GM18502 (cell line): ENCODE results near the gene TOMM40.
"Not testable (repeated sequence)": the region's sequence is repeated elsewhere in the genome, so short reads cannot be mapped to it uniquely, and the experiment has no call there.

Source experiments
- ATAC-seq: cut with Tn5 transposase; IDR thresholded peaks from one replicate; pipeline ENCODE4 v1.9.1; 2021; ENCODE audit warnings: mild to moderate bottlenecking; ENCODE audit not compliant: unreplicated experiment, poor library complexity

TOMM40 gene

DNA sequence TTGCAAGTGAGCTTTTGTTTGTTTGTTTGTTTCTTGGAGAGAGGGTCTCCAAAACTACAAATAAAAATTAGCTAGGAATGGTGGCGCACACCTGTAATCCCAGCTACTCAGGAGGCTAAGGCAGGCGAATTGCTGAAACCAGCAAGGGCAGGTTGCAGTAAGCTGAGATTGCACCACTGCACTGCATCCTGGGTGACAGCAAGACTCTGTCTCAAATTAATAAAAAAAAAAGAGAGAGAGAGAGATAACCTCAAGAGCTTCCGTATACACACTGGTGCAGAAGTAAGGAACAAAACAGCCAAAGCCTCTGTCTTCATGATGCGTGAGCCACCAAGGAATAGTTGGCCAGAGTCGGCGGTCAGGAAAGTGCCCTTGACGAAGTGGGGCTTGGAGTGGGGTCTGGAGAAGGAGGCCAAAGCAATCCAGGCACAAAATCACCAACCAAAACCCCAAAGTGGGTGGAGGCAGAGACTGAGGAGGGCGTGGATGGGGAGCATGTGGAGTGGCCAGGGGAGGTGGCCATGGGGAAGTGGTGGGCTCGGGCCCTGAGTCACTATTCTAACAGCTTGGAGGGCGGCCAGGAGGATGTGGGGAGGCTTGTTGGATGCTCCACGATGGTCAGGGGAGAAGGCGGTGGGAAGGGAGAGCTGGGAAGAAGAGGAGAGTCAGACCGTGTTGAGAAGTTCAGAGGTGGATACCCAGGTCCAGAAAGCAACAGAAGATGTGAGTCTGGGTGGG lies 21.2 kb upstream of the TOMM40 start:
- no peak for ATAC-seq

GRCh38 chr19:44871809-44872208 lies 19.2 kb upstream of the TOMM40 start:
- ATAC-seq = no peak

DNA sequence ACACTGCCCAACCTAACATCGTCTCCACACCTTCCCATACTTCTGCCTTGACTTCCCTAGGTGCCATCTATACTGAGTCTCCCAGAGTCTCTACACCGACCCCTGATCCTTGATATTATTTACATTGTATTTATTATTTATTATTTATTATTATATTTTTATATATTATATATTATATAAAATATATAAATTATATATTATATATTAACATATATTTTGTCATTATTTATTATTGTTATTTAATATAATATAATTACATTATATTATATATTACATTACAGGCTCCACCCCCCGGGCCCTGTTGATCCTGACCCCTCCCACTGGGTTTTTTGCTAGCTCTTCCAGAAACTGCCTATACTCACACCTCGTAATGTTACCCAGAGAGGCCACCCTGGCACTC lies 18.4 kb upstream of the TOMM40 start:
- no peak for ATAC-seq

DNA sequence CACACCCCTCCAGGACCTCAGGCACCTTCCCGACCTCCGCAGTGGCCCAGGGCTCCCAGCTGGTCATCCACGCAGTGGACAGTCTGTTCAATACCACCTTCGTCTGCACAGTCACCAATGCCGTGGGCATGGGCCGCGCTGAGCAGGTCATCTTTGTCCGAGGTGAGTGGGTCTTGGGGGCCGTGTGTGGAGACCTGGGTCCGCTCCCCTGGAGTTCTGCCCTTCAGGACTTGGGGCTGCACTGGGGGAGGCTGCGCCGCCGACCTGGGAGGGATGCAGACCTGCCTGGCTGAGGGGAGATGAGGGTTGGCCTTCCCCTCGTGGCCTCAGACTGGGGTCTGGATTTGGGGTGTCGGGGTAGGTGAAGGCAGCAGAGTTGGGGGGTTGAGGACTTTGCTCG lies 16.7 kb upstream of the TOMM40 start:
- ATAC-seq = no peak

GRCh38 chr19:44875666-44876451 lies 15.2 kb upstream of the TOMM40 start:
- ATAC-seq = no peak

GRCh38 chr19:44876930-44877535 lies 14.0 kb upstream of the TOMM40 start:
- no peak for ATAC-seq

GRCh38 chr19:44878120-44878865 lies 12.8 kb upstream of the TOMM40 start:
- ATAC-seq = no peak

DNA sequence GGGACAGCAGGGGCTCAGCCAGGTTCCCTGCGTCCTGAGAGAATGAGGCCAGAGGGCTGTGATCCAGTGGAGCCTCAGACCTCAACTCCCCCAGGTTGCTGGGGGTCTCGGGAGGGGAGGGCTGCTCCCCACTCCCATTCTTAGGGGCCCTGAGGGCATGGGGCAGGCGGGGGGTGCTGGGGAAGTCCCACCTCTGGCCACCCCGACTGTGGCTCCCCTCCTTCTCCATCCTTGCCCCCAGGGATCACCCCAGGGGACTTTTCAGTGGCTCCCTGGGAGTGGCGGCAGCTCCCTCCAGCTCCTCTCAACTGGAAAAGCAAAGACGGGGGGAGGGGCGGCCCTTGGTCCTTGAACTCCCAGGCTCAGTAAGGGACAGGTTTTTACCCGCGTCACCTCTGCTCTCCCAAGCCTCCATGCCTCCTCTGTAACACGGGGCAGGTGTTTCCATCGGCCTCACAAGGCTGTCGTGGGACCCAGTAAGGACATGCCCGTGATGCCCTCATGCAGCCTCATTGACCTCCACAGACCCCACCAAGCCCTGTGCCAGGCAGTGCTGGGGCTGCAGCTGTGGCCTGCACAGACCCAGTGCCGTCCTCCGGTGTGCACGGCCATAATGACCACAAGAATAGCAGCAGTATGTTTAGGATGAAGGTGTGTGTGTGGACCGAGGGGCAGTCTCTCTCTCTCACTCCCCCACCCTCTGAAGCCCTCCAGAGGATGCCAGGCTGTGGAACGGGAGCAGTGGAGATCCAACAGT lies 11.6 kb upstream of the TOMM40 start:
- ATAC-seq = no peak

DNA sequence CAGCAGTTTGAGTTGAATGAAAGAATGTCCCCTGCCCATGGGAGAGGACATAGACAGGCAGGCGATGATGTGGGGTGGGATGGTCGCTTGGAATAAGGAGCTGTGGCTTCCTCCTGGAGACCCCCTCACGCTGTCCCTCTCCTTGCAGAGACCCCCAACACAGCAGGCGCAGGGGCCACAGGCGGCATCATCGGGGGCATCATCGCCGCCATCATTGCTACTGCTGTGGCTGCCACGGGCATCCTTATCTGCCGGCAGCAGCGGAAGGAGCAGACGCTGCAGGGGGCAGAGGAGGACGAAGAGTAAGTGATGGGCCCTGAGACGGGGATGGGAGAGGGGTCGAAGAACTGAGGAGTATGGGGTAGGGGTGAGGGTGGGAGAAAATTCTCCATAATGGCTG lies 9.0 kb upstream of the TOMM40 start:
- ATAC-seq = no peak

GRCh38 chr19:44882619-44883397 lies 8.2 kb upstream of the TOMM40 start:
- not testable (repeated sequence) for ATAC-seq

DNA sequence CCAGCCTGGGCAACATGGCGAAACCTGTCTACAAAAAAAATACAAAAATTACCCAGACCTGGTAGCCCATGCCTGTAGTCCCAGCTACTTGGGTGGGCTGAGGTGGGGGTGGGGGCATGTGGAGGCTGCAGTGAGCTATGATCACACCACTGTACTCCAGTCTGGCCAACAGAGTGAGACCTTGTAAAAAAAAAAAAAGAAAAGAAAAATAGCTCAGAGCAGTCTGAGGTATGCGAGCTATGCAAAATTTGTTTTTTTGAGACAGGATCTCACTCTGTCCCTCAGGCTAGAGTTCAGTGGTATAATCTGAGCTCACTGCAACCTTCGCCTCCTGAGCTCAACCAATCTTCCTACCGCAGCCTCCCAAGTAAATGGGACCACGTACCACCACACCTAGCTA lies 7.1 kb upstream of the TOMM40 start:
- no peak for ATAC-seq

DNA sequence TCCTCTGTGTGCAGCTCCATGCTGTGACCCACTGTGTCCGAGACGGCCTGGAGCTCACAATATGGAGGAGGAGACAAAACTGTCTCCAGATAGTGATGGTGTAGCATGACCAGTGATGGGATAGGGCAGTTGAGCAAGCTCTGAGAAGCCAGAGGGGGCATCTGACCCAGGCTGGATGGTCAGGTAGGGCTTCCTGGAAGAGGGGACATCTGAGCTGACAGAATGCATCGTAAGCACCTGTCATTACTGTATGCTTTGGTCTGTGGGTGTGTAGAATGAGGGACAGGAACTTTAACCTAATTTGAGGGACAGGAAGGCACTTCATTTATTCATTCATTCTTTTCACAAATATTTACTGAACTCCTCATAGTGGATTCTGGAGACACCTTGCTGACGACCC lies 6.5 kb upstream of the TOMM40 start:
- ATAC-seq = no peak

- ATAC-seq = no peak
Observed at GRCh38 chr19:44886141-44886540, 4.9 kb upstream of the TOMM40 start.

DNA sequence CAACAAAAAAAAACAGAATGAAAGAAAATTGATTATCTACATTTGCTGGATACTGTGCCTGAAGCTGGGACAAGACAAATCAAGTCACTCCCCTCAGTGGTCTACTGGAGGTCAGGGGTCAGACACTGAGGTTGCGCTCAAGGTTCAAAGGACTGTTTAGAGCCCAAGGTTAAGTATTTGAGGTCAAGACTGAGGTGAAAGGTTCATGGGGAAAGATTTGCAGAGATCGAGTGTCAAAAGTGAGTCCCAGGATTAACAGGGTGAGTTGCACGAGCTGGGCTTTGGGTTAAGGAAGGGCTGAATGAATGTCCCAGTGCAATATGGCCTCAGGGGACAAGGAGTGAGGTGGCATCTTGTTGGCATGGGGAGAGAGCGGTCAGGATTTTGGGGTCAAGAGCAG lies 3.4 kb upstream of the TOMM40 start:
- no peak for ATAC-seq

- not testable (repeated sequence) for ATAC-seq
Observed at GRCh38 chr19:44888335-44888734, 2.7 kb upstream of the TOMM40 start.

- no peak for ATAC-seq
Observed at GRCh38 chr19:44889830-44890365, 1.2 kb upstream of the TOMM40 start.

- peak; percentile 81 for ATAC-seq
Observed at GRCh38 chr19:44890366-44891015, 563 bp upstream of the TOMM40 start.

GRCh38 chr19:44892932-44893331 lies 1.9 kb downstream of the TOMM40 start:
- ATAC-seq = no peak
